Testis (tissue), 2 donors: Measurements from ENCODE around the gene SIK3.

Experiments used
- CTCF ChIP-seq, 3 experiments: fragments of 450-650 bp in 2 of 3; fragments of 200-600 bp in 1 of 3; sonication (generic) in 1 of 3; IDR thresholded peaks; one replicate each; pipeline ENCODE4 v1.5.1; 2016 to 2019; ENCODE audit warnings: antibody characterized with exemption in 3 of 3, mild to moderate bottlenecking in 2 of 3, moderate library complexity in 1 of 3
- POLR2A ChIP-seq: fragments of 450-650 bp; IDR thresholded peaks from one replicate; pipeline ENCODE4 v1.6.1; 2017; ENCODE audit warnings: antibody characterized with exemption, mild to moderate bottlenecking, moderate library complexity

GRCh38 chr11:117045196-117045595, 53.0 kb downstream of the SIK3 start:
- no peak for TF ChIP-seq CTCF (IDR thresholded peaks at IDR 0.05)
- TF ChIP-seq POLR2A, result no peak
